GM13976 (cell line): ENCODE data around the gene HOXA1.

Experiments used
- DNase-seq: peaks from one replicate; pipeline ENCODE4 v3.0.0; 2012; ENCODE audit warnings: low spot score
- in situ Hi-C: fragments of 300-500 bp; cut with MboI; formaldehyde crosslinking; loops from one replicate; pipeline ENCODE4 v1.12.0; 2022; ENCODE audit warnings: low sequenced_read_pairs, mixed read lengths, inconsistent platforms; ENCODE audit not compliant: unreplicated experiment
- TF ChIP-seq, protein P1 (sequence below): IDR thresholded peaks from 2 replicates; pipeline ENCODE4 v1.5.1; 2012; ENCODE audit warnings: borderline replicate concordance, mild to moderate bottlenecking; ENCODE audit not compliant: insufficient read depth; ENCODE audit errors: extremely low read depth, missing control alignments, control extremely low read depth

Gene HOXA1

DNA sequence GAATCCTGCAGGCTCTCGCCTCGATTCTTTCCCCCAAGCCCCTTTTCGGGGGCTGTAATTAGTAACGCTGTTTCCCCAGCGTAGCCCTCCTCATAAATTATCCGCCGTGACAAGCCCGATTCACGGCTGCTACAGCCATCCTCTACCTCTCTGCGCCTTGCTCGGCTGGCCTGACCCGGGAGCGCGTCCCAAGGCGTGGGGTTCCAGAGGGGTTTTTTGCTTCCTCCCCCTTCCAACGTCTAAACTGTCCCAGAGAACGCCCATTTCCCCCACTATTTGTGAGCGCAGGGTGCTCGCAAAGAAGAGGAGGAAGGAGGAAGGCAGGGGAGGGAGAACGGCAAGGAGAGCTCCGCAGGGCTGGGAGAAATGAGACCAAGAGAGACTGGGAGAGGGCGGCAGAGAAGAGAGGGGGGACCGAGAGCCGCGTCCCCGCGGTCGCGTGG, 46.8 kb upstream of the HOXA1 start:
- no peak for DNase-seq
- in situ Hi-C loops, result no loop called here
- TF ChIP-seq, protein P1, sequence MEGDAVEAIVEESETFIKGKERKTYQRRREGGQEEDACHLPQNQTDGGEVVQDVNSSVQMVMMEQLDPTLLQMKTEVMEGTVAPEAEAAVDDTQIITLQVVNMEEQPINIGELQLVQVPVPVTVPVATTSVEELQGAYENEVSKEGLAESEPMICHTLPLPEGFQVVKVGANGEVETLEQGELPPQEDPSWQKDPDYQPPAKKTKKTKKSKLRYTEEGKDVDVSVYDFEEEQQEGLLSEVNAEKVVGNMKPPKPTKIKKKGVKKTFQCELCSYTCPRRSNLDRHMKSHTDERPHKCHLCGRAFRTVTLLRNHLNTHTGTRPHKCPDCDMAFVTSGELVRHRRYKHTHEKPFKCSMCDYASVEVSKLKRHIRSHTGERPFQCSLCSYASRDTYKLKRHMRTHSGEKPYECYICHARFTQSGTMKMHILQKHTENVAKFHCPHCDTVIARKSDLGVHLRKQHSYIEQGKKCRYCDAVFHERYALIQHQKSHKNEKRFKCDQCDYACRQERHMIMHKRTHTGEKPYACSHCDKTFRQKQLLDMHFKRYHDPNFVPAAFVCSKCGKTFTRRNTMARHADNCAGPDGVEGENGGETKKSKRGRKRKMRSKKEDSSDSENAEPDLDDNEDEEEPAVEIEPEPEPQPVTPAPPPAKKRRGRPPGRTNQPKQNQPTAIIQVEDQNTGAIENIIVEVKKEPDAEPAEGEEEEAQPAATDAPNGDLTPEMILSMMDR, result no peak

DNA sequence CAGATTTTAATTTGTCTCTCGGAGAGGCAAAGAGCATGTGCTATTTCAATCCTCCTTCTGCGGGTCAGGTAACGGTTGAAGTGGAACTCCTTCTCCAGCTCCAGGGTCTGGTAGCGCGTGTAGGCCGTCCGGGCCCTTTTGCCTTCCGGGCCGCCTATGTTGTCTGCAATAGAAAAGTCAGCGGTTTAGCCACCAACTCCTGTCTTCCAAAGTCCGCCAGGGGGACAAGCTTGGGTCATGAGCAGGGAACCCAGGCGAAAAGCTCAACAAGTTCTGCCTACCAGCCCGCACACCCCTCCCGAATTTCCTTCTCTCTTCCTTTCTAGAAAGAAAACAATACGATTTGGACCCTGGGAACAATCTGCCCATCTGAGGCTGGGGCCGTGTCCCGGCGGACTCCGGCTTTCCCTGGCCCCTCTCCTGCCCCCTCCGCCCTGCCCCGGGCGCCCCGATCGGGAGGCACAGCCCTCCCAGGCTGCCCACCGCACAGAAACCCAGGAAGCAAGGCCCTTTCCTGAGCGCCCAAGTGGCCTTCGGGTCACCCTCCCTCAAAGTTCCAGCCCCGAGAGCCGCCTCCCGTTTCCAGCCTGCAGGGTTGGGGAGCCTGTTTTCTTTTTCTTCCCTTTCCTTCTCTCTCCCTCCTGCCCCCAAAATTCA, 46.3 kb upstream of the HOXA1 start:
- TF ChIP-seq, protein P1, result no peak
- in situ Hi-C loops, result no loop called here
- no peak for DNase-seq

DNA sequence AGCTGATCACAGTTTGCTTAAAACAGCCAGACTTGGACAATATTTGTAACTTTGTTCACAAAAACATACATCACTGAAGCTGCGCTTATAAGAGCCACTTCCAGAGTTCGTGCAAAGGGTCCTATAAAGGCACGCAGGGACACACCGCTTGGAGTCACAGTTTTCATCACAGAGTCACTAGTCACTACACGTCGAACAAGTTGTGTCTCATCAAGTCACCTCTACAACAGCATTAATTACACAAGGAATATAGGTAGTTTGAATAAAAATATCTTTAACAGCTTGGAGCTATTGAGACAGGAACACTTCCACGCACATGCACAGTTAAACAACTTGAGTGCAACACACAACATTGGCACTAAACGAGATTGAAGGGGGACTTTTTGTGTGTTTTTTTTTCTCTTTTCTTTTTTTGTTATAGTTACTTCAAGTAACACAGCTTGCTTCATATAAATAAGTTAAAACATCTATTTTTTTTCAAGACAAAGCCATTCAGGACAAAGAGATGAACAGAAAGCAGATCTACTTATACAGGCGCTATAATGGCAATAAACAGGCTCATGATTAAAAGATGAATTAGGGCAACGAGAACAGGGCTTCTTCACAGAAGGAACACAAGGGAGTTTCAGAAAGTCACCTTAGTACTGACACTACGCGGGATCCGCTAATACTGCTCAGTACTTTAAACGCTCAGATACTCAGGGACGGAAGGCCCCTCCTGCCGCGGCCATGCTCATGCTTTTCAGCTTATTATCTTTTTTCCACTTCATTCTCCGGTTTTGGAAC, 45.5 kb upstream of the HOXA1 start:
- no peak for DNase-seq
- in situ Hi-C loops, result no loop called here

GRCh38 chr7:27140126-27140857, 44.5 kb upstream of the HOXA1 start:
- in situ Hi-C loops, result no loop called here
- DNase-seq, result no peak
- TF ChIP-seq, protein P1, result no peak

More for the DNA sequence above, 45.5 kb upstream of the HOXA1 start:
- TF ChIP-seq, protein P1, result no peak

- in situ Hi-C loops, result no loop called here
- TF ChIP-seq, protein P1, result no peak
- DNase-seq, result no peak
These were observed 43.7 kb upstream of the HOXA1 start for GRCh38 chr7:27139334-27140125.

DNA sequence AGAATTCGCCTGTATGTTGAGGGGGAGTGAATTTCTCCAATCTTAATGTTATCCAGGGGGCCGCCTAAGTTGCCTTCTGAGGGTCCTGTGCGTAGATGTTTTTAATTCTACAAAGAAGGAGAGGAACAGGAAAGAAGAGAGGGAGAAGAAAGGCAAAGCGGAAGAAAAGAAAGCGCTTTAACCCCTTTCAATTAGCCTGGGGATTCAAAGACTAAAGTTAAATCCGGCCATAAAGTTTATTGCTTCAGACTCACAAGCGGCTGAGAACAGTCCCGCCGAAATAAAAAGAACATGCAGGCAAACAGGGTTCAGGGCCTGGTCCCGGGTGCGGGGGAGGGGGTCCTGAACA, 43.2 kb upstream of the HOXA1 start:
- in situ Hi-C loops, result no loop called here
- DNase-seq, result no peak
- TF ChIP-seq, protein P1, result no peak
